HFFc6 (cell line): Measurements from ENCODE around the gene MAPK9. TPM values are rescaled to one million over a fixed set of nuclear protein-coding genes. Genes with fewer than 3 reads are reported as not detected.

Experiments
- DNase-seq: peaks from one replicate; pipeline ENCODE4 v3.0.0-alpha.2; 2018
- H3K27ac Mint-ChIP-seq: 2 replicates; pipeline ENCODE4 v1.8.0; 2020; ENCODE audit warnings: mild to moderate bottlenecking, mixed read lengths
- H3K27me3 Mint-ChIP-seq: 2 replicates; pipeline ENCODE4 v1.8.0; 2021; ENCODE audit warnings: mild to moderate bottlenecking, moderate library complexity, mixed read lengths; ENCODE audit not compliant: insufficient read depth
- H3K36me3 Mint-ChIP-seq: 2 replicates; pipeline ENCODE4 v1.8.0; 2021; ENCODE audit warnings: low read depth, mixed read lengths
- H3K4me1 Mint-ChIP-seq: 2 replicates; pipeline ENCODE4 v1.8.0; 2020; ENCODE audit warnings: low read depth, mixed read lengths
- H3K4me3 Mint-ChIP-seq: 2 replicates; pipeline ENCODE4 v1.8.0; 2020; ENCODE audit warnings: mild to moderate bottlenecking, moderate library complexity, mixed read lengths
- H3K9me3 Mint-ChIP-seq: 2 replicates; pipeline ENCODE4 v1.8.0; 2020; ENCODE audit warnings: mild to moderate bottlenecking, mixed read lengths
- total RNA-seq, 6 experiments: library from RNA; stranded (reverse); fragmentation: NEBNext Ultra II Directional; extraction: Animal tissue kit (Norgen Biotek cat#: 25700); gene quantifications; 2 replicates in 1 of 6; 3 replicates in 5 of 6; pipeline ENCODE4 v1.2.3, GENCODE V29; 2021
- TF ChIP-seq, protein P1 (sequence below): fragments of 200-600 bp; sonication (generic); IDR thresholded peaks from 2 replicates; pipeline ENCODE4 v1.5.0; 2021; ENCODE audit warnings: antibody characterized with exemption, mild to moderate bottlenecking

MAPK9 gene
- total RNA-seq, 6 experiments from 2014 or later: 30.3 to 35.8 (median 33.6) TPM

DNA sequence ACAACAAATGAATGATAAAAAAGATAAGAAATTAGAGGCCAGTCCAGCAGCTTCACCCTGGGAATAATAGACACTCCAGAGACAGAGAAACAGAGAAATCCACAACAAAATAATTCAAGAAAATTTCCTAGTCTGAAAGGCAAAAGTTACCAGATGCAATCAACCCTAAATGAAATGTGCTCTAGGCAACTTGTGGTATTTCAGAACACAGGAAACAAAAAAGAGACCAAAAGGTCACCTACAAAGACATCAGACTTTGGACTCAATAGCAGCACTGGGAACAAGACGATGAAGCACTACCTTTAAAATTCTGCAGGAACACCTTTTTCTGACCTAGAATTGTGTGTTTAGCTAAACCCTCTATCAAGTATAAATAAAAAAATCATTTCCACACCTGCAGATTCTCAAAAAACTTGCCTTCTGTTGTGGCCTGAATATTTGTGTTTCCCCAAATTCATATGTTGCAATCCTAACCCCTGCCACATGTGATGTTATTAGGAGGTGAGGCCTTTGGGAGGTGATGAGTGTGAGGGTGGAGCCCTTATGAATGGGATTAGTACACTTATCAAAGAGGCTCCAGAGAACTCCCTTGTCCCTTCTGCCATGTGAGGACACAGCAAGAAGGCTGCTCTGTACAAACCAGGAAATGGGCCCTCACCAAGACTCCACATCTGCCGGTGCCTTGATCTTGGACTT is 5.9 kb upstream of the MAPK9 start:
- H3K4me1 Mint-ChIP-seq: peaks cover 11% of the 10 kb centered on the region
- H3K27ac Mint-ChIP-seq: no peak overlapping the region
- TF ChIP-seq, protein P1, sequence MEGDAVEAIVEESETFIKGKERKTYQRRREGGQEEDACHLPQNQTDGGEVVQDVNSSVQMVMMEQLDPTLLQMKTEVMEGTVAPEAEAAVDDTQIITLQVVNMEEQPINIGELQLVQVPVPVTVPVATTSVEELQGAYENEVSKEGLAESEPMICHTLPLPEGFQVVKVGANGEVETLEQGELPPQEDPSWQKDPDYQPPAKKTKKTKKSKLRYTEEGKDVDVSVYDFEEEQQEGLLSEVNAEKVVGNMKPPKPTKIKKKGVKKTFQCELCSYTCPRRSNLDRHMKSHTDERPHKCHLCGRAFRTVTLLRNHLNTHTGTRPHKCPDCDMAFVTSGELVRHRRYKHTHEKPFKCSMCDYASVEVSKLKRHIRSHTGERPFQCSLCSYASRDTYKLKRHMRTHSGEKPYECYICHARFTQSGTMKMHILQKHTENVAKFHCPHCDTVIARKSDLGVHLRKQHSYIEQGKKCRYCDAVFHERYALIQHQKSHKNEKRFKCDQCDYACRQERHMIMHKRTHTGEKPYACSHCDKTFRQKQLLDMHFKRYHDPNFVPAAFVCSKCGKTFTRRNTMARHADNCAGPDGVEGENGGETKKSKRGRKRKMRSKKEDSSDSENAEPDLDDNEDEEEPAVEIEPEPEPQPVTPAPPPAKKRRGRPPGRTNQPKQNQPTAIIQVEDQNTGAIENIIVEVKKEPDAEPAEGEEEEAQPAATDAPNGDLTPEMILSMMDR: no peak
- H3K36me3 Mint-ChIP-seq: no peaks in the 10 kb centered on the region
- DNase-seq: no peak
- no peaks in the 10 kb centered on the region for H3K9me3 Mint-ChIP-seq
- H3K4me3 Mint-ChIP-seq: no peak overlapping the region
- H3K27me3 Mint-ChIP-seq: peaks cover 2% of the 10 kb centered on the region

- no peak overlapping the region for H3K27ac Mint-ChIP-seq
- H3K9me3 Mint-ChIP-seq: no peaks in the 10 kb centered on the region
- TF ChIP-seq, protein P1: no peak
- DNase-seq: no peak
- peaks cover 2% of the 10 kb centered on the region for H3K27me3 Mint-ChIP-seq
- peaks cover 14% of the 10 kb centered on the region for H3K4me1 Mint-ChIP-seq
- no peak overlapping the region for H3K4me3 Mint-ChIP-seq
- H3K36me3 Mint-ChIP-seq: no peaks in the 10 kb centered on the region
Observed at GRCh38 chr5:180296771-180297170, 4.9 kb upstream of the MAPK9 start.

- Mint-ChIP-seq H3K4me3 (no peak overlapping the region), H3K9me3 (no peaks in the 10 kb centered on the region), H3K27me3 (peaks cover 2% of the 10 kb centered on the region), H3K27ac (no peak overlapping the region), H3K4me1 (peaks cover 25% of the 10 kb centered on the region), H3K36me3 (peaks cover 5% of the 10 kb centered on the region; the same call in 1 of the 2 replicates)
- DNase-seq: no peak
- TF ChIP-seq, protein P1: no peak
Observed at GRCh38 chr5:180294913-180295555, 3.2 kb upstream of the MAPK9 start.

GRCh38 chr5:180294411-180294810 is 2.5 kb upstream of the MAPK9 start:
- H3K27ac Mint-ChIP-seq: no peak overlapping the region
- no peak for DNase-seq
- H3K4me1 Mint-ChIP-seq: peaks cover 27% of the 10 kb centered on the region
- H3K27me3 Mint-ChIP-seq: peaks cover 2% of the 10 kb centered on the region
- no peak overlapping the region for H3K4me3 Mint-ChIP-seq
- TF ChIP-seq, protein P1: no peak
- H3K9me3 Mint-ChIP-seq: no peaks in the 10 kb centered on the region
- H3K36me3 Mint-ChIP-seq: peaks cover 5% of the 10 kb centered on the region; the same call in 1 of the 2 replicates

GRCh38 chr5:180291234-180291940 is 496 bp downstream of the MAPK9 start:
- H3K4me3 Mint-ChIP-seq: peak overlapping the region; percentile 93
- peaks cover 22% of the 10 kb centered on the region for H3K36me3 Mint-ChIP-seq
- H3K27ac Mint-ChIP-seq: peak overlapping the region; percentile 70
- H3K4me1 Mint-ChIP-seq: peaks cover 27% of the 10 kb centered on the region
- H3K9me3 Mint-ChIP-seq: no peaks in the 10 kb centered on the region
- TF ChIP-seq, protein P1: peak; percentile 33; the same call in 1 of the 2 replicates
- H3K27me3 Mint-ChIP-seq: no peaks in the 10 kb centered on the region; the same call in 1 of the 2 replicates
- no peak for DNase-seq
